HCT116 (cell line): Measurements from ENCODE around the gene VSIG2. TPM values are rescaled to one million over a fixed set of nuclear protein-coding genes. Genes with fewer than 3 reads are reported as not detected.

ENCODE experiments used
- ATAC-seq: fragments of 200-7000 bp; cut with Tn5 transposase; 2 replicates; pipeline ENCODE4 v1.9.1; 2020; ENCODE audit warnings: mild to moderate bottlenecking, moderate library complexity
- BruUV-seq: library from RNA; stranded (reverse); fragments of 400-500 nt; replicated peaks from 2 replicates; lab custom pipeline; 2021; lab: Mats Ljungman, UMichigan
- CTCF ChIA-PET: fragments of 300-600 bp; sonication (Branson Sonifier 250); formaldehyde crosslinking; loops from one replicate; lab custom pipeline; 2021; ENCODE audit warnings: antibody characterized with exemption; lab: Charles Lee
- POLR2A ChIA-PET: fragments of 300-600, 350-600 bp; sonication (Branson Sonifier 250); formaldehyde crosslinking; loops from one replicate; lab custom pipeline; 2021; ENCODE audit warnings: antibody characterized with exemption; lab: Charles Lee
- RAD21 ChIA-PET, 2 experiments: fragments of 300-600 bp; sonication (Branson Sonifier 250); formaldehyde crosslinking; loops; one replicate each; lab custom pipeline; 2023; ENCODE audit warnings: low total read pairs in 2 of 2; ENCODE audit not compliant: uncharacterized antibody in 2 of 2, unreplicated experiment in 2 of 2, low non-redundant PET in 1 of 2; lab: Charles Lee
- DNase-seq: peaks from one replicate; pipeline ENCODE4 v3.0.0-alpha.2; 2010; ENCODE audit warnings: low read depth, low spot score
- H2AFZ ChIP-seq: fragments of 200-600 bp; shearing (Covaris generic), sonication (generic); 2 replicates; pipeline ENCODE4 v1.6.1; 2017; ENCODE audit warnings: low read depth, mixed run types, mixed read lengths, antibody characterized with exemption, low read length; ENCODE audit not compliant: poor library complexity, severe bottlenecking
- H3K27ac ChIP-seq: 2 replicates; pipeline ENCODE4 v1.5.1; 2012; ENCODE audit warnings: low read depth, low read length
- H3K27me3 ChIP-seq: fragments of 200-600 bp; sonication (generic); 2 replicates; pipeline ENCODE4 v1.6.1; 2016; ENCODE audit warnings: mixed run types, low read length, mixed read lengths; ENCODE audit not compliant: insufficient read depth
- H3K36me3 ChIP-seq, 2 experiments: fragments of 200-500 bp in 1 of 2; fragments of 200-600 bp in 1 of 2; sonication (Bioruptor generic) in 1 of 2; sonication (generic) in 1 of 2; 2 replicates each; pipeline versions ENCODE4 v1.5.1 to v1.6.1; 2014 to 2016; ENCODE audit warnings: low read length in 2 of 2, inconsistent platforms in 1 of 2, mixed read lengths in 1 of 2, mixed run types in 1 of 2; ENCODE audit not compliant: insufficient read depth in 2 of 2, control insufficient read depth in 1 of 2
- H3K4me1 ChIP-seq, 2 experiments: fragments of 200-600 bp in 1 of 2; sonication (generic) in 1 of 2; 2 replicates each; pipeline versions ENCODE4 v1.5.1 to v1.6.1; 2012 to 2017; ENCODE audit warnings: low read length in 2 of 2, inconsistent platforms in 1 of 2, mild to moderate bottlenecking in 1 of 2, mixed read lengths in 1 of 2, mixed run types in 1 of 2, moderate library complexity in 1 of 2; ENCODE audit not compliant: insufficient read depth in 2 of 2, control insufficient read depth in 1 of 2
- H3K4me2 ChIP-seq: fragments of 200-600 bp; sonication (generic); 2 replicates; pipeline ENCODE4 v1.6.1; 2017; ENCODE audit warnings: mixed run types, low read length, mixed read lengths
- H3K4me3 ChIP-seq, 2 experiments: fragments of 200-600 bp in 1 of 2; sonication (generic) in 1 of 2; replicated peaks in 1 of 2; 2 replicates each; pipeline ENCODE4 v1.5.1; 2011 to 2016; ENCODE audit warnings: low read length in 2 of 2, control low read depth in 1 of 2, low read depth in 1 of 2, mild to moderate bottlenecking in 1 of 2, mixed read lengths in 1 of 2, mixed run types in 1 of 2
- H3K79me2 ChIP-seq: fragments of 200-600 bp; sonication (generic); 2 replicates; pipeline ENCODE4 v1.6.1; 2017; ENCODE audit warnings: mild to moderate bottlenecking, mixed run types, low read length, moderate library complexity, mixed read lengths; ENCODE audit not compliant: insufficient read depth
- H3K9ac ChIP-seq: fragments of 200-600 bp; sonication (generic); 2 replicates; pipeline ENCODE4 v1.6.1; 2016; ENCODE audit warnings: low read length, mixed read lengths
- H3K9me2 ChIP-seq: fragments of 200-600 bp; sonication (generic), shearing (Covaris generic); 2 replicates; pipeline ENCODE4 v1.6.1; 2017; ENCODE audit warnings: mixed run types, mild to moderate bottlenecking, moderate library complexity; ENCODE audit not compliant: insufficient read depth
- H3K9me3 ChIP-seq, 2 experiments: fragments of 200-500 bp in 1 of 2; fragments of 200-600 bp in 1 of 2; sonication (Bioruptor generic) in 1 of 2; sonication (generic) in 1 of 2; 2 replicates each; pipeline ENCODE4 v1.6.1; 2014 to 2017; ENCODE audit warnings: low read length in 2 of 2, mixed read lengths in 2 of 2, inconsistent platforms in 1 of 2, low read depth in 1 of 2, mild to moderate bottlenecking in 1 of 2, mixed run types in 1 of 2, moderate library complexity in 1 of 2; ENCODE audit not compliant: control insufficient read depth in 1 of 2, insufficient read depth in 1 of 2
- H4K20me1 ChIP-seq: fragments of 200-600 bp; sonication (generic), shearing (Covaris generic); 2 replicates; pipeline ENCODE4 v1.6.1; 2017; ENCODE audit warnings: mixed run types, mild to moderate bottlenecking, moderate library complexity; ENCODE audit not compliant: insufficient read depth
- CTCF ChIP-seq, 3 experiments: fragments of 200-600 bp in 1 of 3; sonication (generic) in 1 of 3; IDR thresholded peaks in 2 of 3; conservative IDR thresholded peaks in 1 of 3; 2 replicates each; pipeline ENCODE4 v1.5.1; 2012 to 2017; ENCODE audit warnings: low read depth in 2 of 3, low read length in 2 of 3, antibody characterized with exemption in 1 of 3, borderline replicate concordance in 1 of 3, control low read depth in 1 of 3, mild to moderate bottlenecking in 1 of 3, mixed read lengths in 1 of 3, mixed run types in 1 of 3, moderate library complexity in 1 of 3; ENCODE audit not compliant: insufficient read depth in 1 of 3
- EGR1 ChIP-seq: IDR thresholded peaks from 2 replicates; pipeline ENCODE4 v1.6.1; 2012; ENCODE audit warnings: low read depth
- EZH2 ChIP-seq: fragments of 200-600 bp; sonication (generic); IDR thresholded peaks from 2 replicates; pipeline ENCODE4 v1.6.1; 2017; ENCODE audit warnings: antibody characterized with exemption, mixed run types
- EZH2phosphoT487 ChIP-seq: fragments of 200-600 bp; IDR thresholded peaks from 2 replicates; pipeline ENCODE4 v1.6.1; 2018; ENCODE audit warnings: antibody characterized with exemption, borderline replicate concordance
- FOSL1 ChIP-seq: IDR thresholded peaks from 2 replicates; pipeline ENCODE4 v1.6.1; 2012; ENCODE audit warnings: low read depth
- JUND ChIP-seq: IDR thresholded peaks from 2 replicates; pipeline ENCODE4 v1.6.1; 2012
- POLR2A ChIP-seq: IDR thresholded peaks from 2 replicates; pipeline ENCODE4 v1.7.0; 2011; ENCODE audit warnings: borderline replicate concordance; ENCODE audit not compliant: insufficient read depth, insufficient read length; ENCODE audit errors: extremely low read depth
- POLR2AphosphoS5 ChIP-seq: IDR thresholded peaks from 2 replicates; pipeline ENCODE4 v1.6.1; 2011; ENCODE audit warnings: mild to moderate bottlenecking, low read depth, low read length, moderate library complexity
- SP1 ChIP-seq: IDR thresholded peaks from 2 replicates; pipeline ENCODE4 v1.6.1; 2012; ENCODE audit warnings: low read depth
- SRF ChIP-seq: IDR thresholded peaks from 2 replicates; pipeline ENCODE4 v1.6.1; 2012; ENCODE audit warnings: low read depth
- TCF7L2 ChIP-seq: IDR thresholded peaks from 2 replicates; pipeline ENCODE4 v1.7.0; 2011; ENCODE audit warnings: borderline replicate concordance, inconsistent platforms; ENCODE audit not compliant: insufficient read depth, insufficient read length; ENCODE audit errors: extremely low read depth
- YY1 ChIP-seq: IDR thresholded peaks from 2 replicates; pipeline ENCODE4 v1.6.1; 2011; ENCODE audit warnings: low read length, low read depth, moderate library complexity, mild to moderate bottlenecking; ENCODE audit not compliant: insufficient replicate concordance; ENCODE audit errors: extremely low read depth
- ZFX ChIP-seq: fragments of 450-650 bp; IDR thresholded peaks from 2 replicates; pipeline ENCODE4 v1.6.1; 2017
- ZNF274 ChIP-seq: fragments of 200-500 bp; sonication (Bioruptor generic); IDR thresholded peaks from 2 replicates; pipeline ENCODE4 v1.6.1; 2014; ENCODE audit warnings: mild to moderate bottlenecking, low read depth, low read length, inconsistent platforms
- intact Hi-C: fragments of 100-400 bp; cut with micrococcal nuclease; formaldehyde crosslinking; loops from 2 replicates; pipeline ENCODE4 v1.10.0; 2022
- total RNA-seq: library from RNA; stranded (reverse); gene quantifications from one replicate; pipeline ENCODE4 v1.2.1, GENCODE V29; 2021; ENCODE audit not compliant: unreplicated experiment

The VSIG2 gene
- total RNA-seq, 1 experiment from 2014 or later: not detected

GRCh38 chr11:124717421-124717785 lies 34.7 kb downstream of the VSIG2 start:
- Histone ChIP-seq H3K27ac (no peak overlapping the region), H3K4me3 (no peak overlapping the region), H3K4me1 (peaks cover 7 to 11% of the 10 kb centered on the region in 2 experiments; a peak in 3 of 4 replicates), H3K9me2 (no peaks in the 10 kb centered on the region), H4K20me1 (no peaks in the 10 kb centered on the region), H3K9me3 (no peaks in the 10 kb centered on the region), H3K79me2 (no peaks in the 10 kb centered on the region), H3K4me2 (no peak overlapping the region), H3K36me3 (no peaks in the 10 kb centered on the region), H3K27me3 (peaks cover 68% of the 10 kb centered on the region), H3K9ac (no peak overlapping the region), H2AFZ (no peak overlapping the region)
- ChIA-PET POLR2A (no interaction called here), RAD21 (no interaction called here), CTCF (interaction anchor here (0.9 kb wide), 1 partner anchor 29 kb away, joined by 3 read pairs; no protein-coding TSS in a partner anchor)
- no TSS peak for BruUV-seq
- DNase-seq: no peak
- intact Hi-C loops: no loop called here
- TF ChIP-seq ZNF274: no peak
- no peak for TF ChIP-seq POLR2AphosphoS5
- TF ChIP-seq POLR2A: no peak
- TF ChIP-seq ZFX: no peak
- no peak for TF ChIP-seq CTCF (IDR thresholded peaks at IDR 0.05 in 2 of 3, conservative IDR thresholded peaks at IDR 0.05 in 1 of 3; ENCODE audit: borderline replicate concordance in 1 of 3, insufficient read depth in 1 of 3, low read depth in 2 of 3, low read length in 2 of 3)
- TF ChIP-seq SRF: no peak
- TF ChIP-seq FOSL1: no peak
- no peak for TF ChIP-seq EZH2phosphoT487
- no peak for TF ChIP-seq EGR1
- TF ChIP-seq SP1: no peak
- TF ChIP-seq JUND: no peak
- no peak for TF ChIP-seq EZH2
- no peak for TF ChIP-seq YY1
- TF ChIP-seq TCF7L2: no peak
- no peak for ATAC-seq
